Memory B cell (primary cell): ENCODE data around the gene KRT7.
"Not testable (repeated sequence)": the region's sequence is repeated elsewhere in the genome, so short reads cannot be mapped to it uniquely, and the experiment has no call there.

Source experiments
- ATAC-seq: fragments of 150-1000 bp; cut with Tn5 transposase; 2 replicates; pipeline ENCODE4 v1.10.0; 2021; ENCODE audit warnings: low read depth, mild to moderate bottlenecking, moderate library complexity
- DNase-seq, 2 donors: peaks; one replicate each; pipeline ENCODE4 v3.0.0; 2022; ENCODE audit warnings: low spot score in 2 of 2
- H3K27ac Mint-ChIP-seq: one replicate; pipeline ENCODE4 v1.8.0; 2022; ENCODE audit warnings: mild to moderate bottlenecking, moderate library complexity, mixed read lengths
- H3K27me3 Mint-ChIP-seq: one replicate; pipeline ENCODE4 v1.8.0; 2022; ENCODE audit warnings: mixed read lengths
- H3K36me3 Mint-ChIP-seq: one replicate; pipeline ENCODE4 v1.8.0; 2022; ENCODE audit warnings: mild to moderate bottlenecking, mixed read lengths
- H3K4me1 Mint-ChIP-seq: one replicate; pipeline ENCODE4 v1.8.0; 2022; ENCODE audit warnings: mixed read lengths
- H3K4me3 Mint-ChIP-seq: one replicate; pipeline ENCODE4 v1.8.0; 2022; ENCODE audit warnings: mild to moderate bottlenecking, moderate library complexity, mixed read lengths
- H3K9me3 Mint-ChIP-seq: one replicate; pipeline ENCODE4 v1.8.0; 2022; ENCODE audit warnings: mixed read lengths

The KRT7 gene

GRCh38 chr12:52280319-52280795 is 47.3 kb downstream of the KRT7 start:
- H3K27ac Mint-ChIP-seq, result no peak overlapping the region

GRCh38 chr12:52280796-52281560 is 47.9 kb downstream of the KRT7 start:
- Mint-ChIP-seq H3K4me3 (no peak overlapping the region), H3K27ac (no peak overlapping the region), H3K4me1 (peaks cover 2% of the 10 kb centered on the region), H3K27me3 (peaks cover 17% of the 10 kb centered on the region), H3K36me3 (no peaks in the 10 kb centered on the region), H3K9me3 (no peaks in the 10 kb centered on the region)
- DNase-seq (no peak), ATAC-seq (no peak)

More at GRCh38 chr12:52280319-52280795, 47.3 kb downstream of the KRT7 start:
- DNase-seq (no peak), ATAC-seq (no peak)
- Mint-ChIP-seq H3K36me3 (no peaks in the 10 kb centered on the region), H3K9me3 (no peaks in the 10 kb centered on the region), H3K27me3 (peaks cover 21% of the 10 kb centered on the region), H3K4me1 (peaks cover 2% of the 10 kb centered on the region), H3K4me3 (no peak overlapping the region)

- Mint-ChIP-seq H3K36me3 (no peaks in the 10 kb centered on the region), H3K9me3 (no peaks in the 10 kb centered on the region), H3K27me3 (peaks cover 10% of the 10 kb centered on the region), H3K27ac (no peak overlapping the region), H3K4me1 (peaks cover 4% of the 10 kb centered on the region), H3K4me3 (no peak overlapping the region)
- no peak for DNase-seq
- ATAC-seq, result no peak
These were observed 51.6 kb downstream of the KRT7 start for GRCh38 chr12:52284562-52285171.

GRCh38 chr12:52285172-52285745 is 52.2 kb downstream of the KRT7 start:
- ATAC-seq (no peak), DNase-seq (no peak)
- Mint-ChIP-seq H3K4me1 (peaks cover 4% of the 10 kb centered on the region), H3K9me3 (no peaks in the 10 kb centered on the region), H3K27me3 (peaks cover 6% of the 10 kb centered on the region), H3K36me3 (no peaks in the 10 kb centered on the region), H3K27ac (no peak overlapping the region), H3K4me3 (no peak overlapping the region)

DNA sequence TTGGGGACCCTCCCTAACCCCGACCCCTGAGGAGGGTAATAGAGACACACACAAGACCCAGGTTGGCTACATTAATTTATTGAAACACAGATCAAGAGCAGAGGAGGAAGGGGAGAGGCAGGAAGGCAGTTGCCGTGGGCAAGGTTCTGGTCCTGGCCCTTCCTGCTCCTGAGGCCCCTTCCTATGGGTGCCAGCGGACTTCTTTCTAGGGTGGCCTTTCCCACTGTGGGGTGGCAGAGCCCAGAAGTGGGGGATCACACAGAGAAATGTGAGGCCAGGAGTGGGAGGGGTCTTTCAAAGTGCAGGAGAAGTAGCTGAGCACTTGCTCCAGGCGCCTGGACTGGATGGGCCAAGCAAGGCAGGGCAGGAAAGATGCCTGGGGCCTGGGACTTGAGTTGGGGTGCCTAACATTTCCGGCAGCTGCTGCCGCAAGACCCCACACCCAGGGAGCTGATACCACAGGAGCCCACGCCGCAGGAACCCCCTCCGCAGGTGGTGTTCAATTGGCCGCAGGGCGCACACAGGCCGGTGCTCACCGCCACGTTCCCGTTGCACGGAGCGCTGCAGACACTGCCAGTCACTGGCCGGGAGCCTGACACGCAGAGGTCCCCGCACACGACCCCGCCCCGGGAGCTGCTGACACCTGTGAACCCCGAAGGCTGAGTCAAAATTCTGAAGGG is 52.9 kb downstream of the KRT7 start:
- H3K27me3 Mint-ChIP-seq, result peaks cover 6% of the 10 kb centered on the region
- no peak overlapping the region for H3K27ac Mint-ChIP-seq
- ATAC-seq, result no peak
- DNase-seq, result no peak
- no peaks in the 10 kb centered on the region for H3K36me3 Mint-ChIP-seq
- peaks cover 4% of the 10 kb centered on the region for H3K4me1 Mint-ChIP-seq
- no peaks in the 10 kb centered on the region for H3K9me3 Mint-ChIP-seq
- H3K4me3 Mint-ChIP-seq, result no peak overlapping the region

- not testable (repeated sequence) for H3K27me3 Mint-ChIP-seq, H3K36me3 Mint-ChIP-seq, H3K27ac Mint-ChIP-seq, H3K4me3 Mint-ChIP-seq, DNase-seq, H3K9me3 Mint-ChIP-seq, H3K4me1 Mint-ChIP-seq, ATAC-seq
These were observed 54.1 kb downstream of the KRT7 start for GRCh38 chr12:52286857-52287785.

DNA sequence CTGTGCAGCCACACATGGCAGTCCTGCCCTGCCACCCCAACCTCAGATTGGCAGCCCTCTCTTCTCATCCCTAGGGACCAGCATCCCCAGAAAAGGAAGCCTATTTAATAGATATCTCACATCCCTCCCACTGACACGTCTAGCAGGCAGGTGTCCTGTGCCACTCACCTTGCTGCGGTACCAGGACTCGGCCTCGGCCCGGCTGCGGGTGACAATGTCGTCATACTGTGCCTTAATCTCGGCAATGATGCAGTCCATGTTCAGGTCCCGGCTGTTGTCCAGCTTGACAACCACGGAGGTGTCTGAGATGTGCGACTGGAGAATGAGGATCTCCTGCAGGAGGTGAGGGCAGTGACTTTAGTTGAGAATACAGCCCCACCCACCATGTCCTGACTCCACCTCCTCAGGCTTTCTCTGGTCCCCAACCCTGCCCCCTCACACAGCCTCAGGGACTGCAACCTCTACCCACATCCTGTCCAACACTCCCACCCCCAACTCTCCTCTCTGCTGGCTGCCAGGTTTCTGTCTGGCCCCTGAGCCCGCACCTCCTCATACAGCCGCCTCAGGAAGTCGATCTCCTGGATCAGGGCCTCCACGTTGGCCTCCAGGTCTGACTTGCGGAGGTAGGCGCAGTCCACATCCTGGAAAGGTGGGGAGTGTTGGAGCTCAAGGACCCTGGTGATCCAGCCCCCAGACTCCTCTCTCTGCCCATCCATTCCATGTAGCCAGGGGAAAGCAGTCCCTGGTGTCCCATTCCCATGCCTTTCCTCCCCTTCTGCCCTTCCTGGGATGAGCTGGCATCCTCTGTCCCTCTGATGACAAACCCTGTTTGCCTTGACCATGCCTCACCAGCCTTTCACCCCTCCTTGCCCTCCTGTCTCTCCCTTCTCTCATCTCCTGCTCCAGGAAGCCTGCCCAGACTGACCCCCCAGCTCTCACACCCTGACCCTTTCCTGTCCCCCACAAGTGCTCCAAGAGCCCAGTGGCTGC is 55.1 kb downstream of the KRT7 start:
- H3K27ac Mint-ChIP-seq, H3K4me3 Mint-ChIP-seq, H3K9me3 Mint-ChIP-seq, ATAC-seq, H3K27me3 Mint-ChIP-seq, H3K36me3 Mint-ChIP-seq, DNase-seq, H3K4me1 Mint-ChIP-seq: not testable (repeated sequence)

GRCh38 chr12:52290483-52291134 is 57.6 kb downstream of the KRT7 start:
- H3K4me3 Mint-ChIP-seq, H3K9me3 Mint-ChIP-seq, H3K27ac Mint-ChIP-seq, H3K4me1 Mint-ChIP-seq, H3K36me3 Mint-ChIP-seq, H3K27me3 Mint-ChIP-seq, ATAC-seq, DNase-seq: not testable (repeated sequence)

GRCh38 chr12:52291267-52291935 is 58.4 kb downstream of the KRT7 start, which contains the start of gene KRT81:
Gene KRT81 (minus strand): TSS chr12:52291534. CDS start chr12:52291465, 69 bp downstream.
- Mint-ChIP-seq H3K27ac (no peak within 1 kb of the TSS), H3K36me3 (no peaks in the 10 kb centered on the region), H3K9me3 (no peaks in the 10 kb centered on the region), H3K4me1 (peaks cover 4% of the 10 kb centered on the region), H3K27me3 (peaks cover 13% of the 10 kb centered on the region), H3K4me3 (no peak within 1 kb of the TSS)
- ATAC-seq, result no peak
- DNase-seq, result no peak

DNA sequence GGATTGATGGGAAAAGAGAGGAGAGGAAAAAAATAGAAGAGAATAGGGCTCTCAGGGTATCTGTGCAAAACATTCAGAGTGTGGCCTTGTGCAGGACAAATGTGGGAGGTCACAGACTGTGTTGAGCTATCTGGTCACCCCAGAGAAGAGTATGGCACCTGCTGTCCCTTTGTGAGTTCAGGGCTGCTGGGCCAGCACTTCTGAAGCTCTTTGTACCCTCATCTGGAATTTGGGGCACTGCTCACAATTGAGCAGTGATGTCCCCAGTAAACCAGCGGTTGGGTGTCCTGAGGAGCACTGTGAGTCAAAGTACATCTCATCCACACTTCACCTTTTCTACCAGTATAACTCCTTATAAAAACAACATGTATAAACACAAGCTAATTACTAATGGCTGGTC is 60.9 kb downstream of the KRT7 start:
- Mint-ChIP-seq H3K27me3 (peaks cover 15% of the 10 kb centered on the region), H3K4me3 (no peak overlapping the region), H3K4me1 (no peaks in the 10 kb centered on the region), H3K36me3 (no peaks in the 10 kb centered on the region), H3K27ac (no peak overlapping the region), H3K9me3 (no peaks in the 10 kb centered on the region)
- no peak for DNase-seq
- ATAC-seq, result no peak

- H3K4me3 Mint-ChIP-seq, result no peak overlapping the region
- ATAC-seq (no peak), DNase-seq (no peak)
- H3K36me3 Mint-ChIP-seq, result no peaks in the 10 kb centered on the region
- no peak overlapping the region for H3K27ac Mint-ChIP-seq
- no peaks in the 10 kb centered on the region for H3K4me1 Mint-ChIP-seq
- H3K9me3 Mint-ChIP-seq, result no peaks in the 10 kb centered on the region
- H3K27me3 Mint-ChIP-seq, result peaks cover 19% of the 10 kb centered on the region
These were observed 61.8 kb downstream of the KRT7 start for GRCh38 chr12:52294803-52295202.

DNA sequence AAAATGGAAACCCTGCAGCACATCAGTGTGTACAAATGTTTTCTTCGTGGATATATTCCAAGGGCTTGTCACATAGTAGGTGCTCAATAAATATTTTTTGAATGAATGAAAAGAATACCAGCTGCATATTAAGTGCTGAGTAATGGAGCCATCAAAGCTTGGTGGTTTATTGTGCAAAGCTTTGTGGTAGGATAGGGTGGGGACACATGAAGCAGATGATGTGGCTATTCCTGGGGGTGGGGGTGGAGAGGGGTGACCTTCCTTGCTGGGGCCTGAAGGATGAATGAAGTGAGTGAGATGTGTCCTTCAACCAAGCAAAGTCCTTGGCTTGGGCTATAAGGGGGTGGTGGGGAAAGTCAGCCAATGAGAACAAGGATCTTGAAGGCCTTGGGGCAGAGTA is 62.6 kb downstream of the KRT7 start:
- Mint-ChIP-seq H3K9me3 (no peaks in the 10 kb centered on the region), H3K27ac (no peak overlapping the region), H3K27me3 (peaks cover 19% of the 10 kb centered on the region), H3K36me3 (no peaks in the 10 kb centered on the region), H3K4me1 (no peaks in the 10 kb centered on the region), H3K4me3 (no peak overlapping the region)
- DNase-seq (no peak), ATAC-seq (no peak)
